HG03521 (cell line): ENCODE measurements around the gene ABHD16A.

Source experiments
- ATAC-seq: cut with Tn5 transposase; IDR thresholded peaks from one replicate; pipeline ENCODE4 v1.9.1; 2021; ENCODE audit warnings: mild to moderate bottlenecking, moderate library complexity; ENCODE audit not compliant: unreplicated experiment

ABHD16A gene

DNA sequence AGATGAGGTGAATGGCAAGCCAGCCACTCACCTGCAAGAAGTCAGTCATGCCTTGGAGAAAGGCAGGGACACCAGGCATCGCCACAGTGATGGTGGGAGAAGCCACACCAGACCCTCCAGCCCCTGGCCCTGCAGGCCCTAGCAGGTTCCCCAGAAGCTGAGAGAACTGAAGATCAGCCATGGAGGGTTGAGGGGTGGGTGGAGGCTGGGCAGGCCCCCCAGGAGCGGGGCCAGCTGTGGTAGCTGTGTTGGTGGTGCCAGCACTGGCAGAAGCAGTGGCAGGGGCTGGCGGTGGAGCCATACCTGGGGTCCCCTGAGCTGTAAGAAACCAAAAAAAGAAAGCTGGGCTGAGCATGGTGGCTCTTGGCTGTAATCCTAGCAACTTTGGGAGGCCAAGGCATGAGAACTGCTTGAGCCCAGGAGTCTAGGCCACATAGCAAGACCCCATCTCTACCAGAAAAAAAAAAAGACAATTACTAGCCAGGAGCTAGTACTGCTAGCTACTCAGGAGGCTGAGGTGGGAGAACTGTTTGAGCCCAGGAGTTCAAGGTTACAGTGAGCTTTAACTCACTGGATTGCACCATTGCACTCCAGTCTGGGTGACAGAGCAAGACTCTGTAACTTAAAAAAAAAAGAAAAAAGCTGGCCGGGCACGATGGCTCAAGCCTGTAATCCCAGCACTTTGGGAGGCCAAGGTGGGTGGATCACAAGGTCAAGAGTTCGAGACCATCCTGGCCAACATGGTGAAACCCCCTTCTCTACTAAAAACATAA, 60.1 kb downstream of the ABHD16A start:
- ATAC-seq = no peak

DNA sequence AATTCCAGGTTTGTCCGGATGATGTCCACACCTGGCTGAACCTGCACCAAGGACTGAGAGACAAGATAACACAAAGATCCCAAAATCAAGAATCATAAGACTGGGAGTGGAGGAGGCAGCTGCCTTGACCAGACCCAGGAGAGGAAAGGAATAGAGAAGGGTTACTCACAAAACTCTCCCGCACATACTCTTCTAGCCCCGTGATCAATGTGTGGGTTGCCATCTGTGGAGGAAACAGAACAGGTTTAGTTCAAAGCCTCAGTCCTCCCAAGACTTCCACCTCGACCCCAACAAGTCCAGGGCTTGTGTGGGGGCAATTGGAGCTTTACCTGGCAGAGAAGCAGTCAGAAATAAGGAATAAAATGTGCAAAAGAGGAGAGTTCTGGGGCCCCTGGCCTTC, 61.8 kb downstream of the ABHD16A start:
- no peak for ATAC-seq

DNA sequence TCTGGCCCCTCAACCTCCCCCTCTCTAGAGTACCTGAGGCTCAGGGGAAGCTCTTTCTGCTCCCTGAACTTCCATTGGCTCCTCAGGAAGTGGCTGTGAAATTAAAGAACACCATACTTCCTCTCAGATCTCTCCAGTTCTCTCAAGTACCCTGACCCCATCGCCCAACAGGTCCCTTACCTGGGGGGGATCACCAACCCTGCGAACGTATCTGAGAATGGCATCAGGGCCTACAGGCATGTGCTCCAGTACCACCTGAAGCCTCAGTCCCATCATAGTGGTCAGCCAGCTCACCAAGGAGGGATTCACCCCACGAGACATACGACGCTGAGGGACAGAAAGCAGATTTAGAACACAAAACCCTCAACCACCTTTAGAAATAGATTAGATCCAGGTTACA, 62.5 kb downstream of the ABHD16A start:
- no peak for ATAC-seq

DNA sequence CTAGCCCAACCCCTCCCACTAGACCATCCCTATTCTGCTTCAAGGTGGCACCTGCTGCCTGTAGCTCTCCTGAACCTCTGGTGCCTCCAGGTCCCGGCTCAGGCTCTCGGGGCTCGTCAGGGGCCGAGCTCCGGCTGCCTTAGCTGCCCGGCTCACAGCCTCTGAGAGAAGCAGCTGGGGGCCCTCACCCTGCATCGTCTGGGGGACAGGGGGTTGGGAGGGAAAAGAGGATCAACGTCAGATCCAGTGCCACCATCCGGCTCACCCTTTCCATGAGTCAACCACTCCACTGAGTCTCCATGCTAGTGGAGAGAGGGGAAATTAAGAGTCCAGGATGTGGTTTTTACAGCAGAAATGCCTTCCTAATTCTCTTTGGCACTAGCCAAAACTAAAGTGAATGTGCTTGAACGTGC, 63.7 kb downstream of the ABHD16A start:
- no peak for ATAC-seq

DNA sequence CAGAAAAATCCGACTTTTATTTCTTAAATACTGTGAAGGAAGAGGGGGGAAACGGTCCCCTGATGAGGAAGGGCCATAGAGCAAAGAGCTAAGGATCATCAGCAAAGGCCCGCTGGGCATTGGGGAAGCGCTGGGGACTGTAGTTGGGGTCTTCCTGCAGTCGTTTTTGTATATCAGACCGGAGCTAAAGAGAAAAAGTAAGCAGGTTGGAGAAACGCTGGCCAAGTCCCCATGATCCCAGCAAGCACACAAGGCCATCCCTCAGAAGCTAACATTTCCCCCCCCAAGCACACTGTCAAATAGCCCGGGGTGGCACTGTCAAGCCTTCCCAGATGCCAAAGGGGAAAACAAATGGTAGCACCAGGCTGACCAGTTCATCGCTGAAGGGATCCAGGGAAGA, 64.1 kb downstream of the ABHD16A start:
- no peak for ATAC-seq
